ENCODE measurements around the gene NACA2. TPM values are rescaled to one million over a fixed set of nuclear protein-coding genes. Genes with fewer than 3 reads are reported as not detected.
"Not testable (repeated sequence)": the region's sequence is repeated elsewhere in the genome, so short reads cannot be mapped to it uniquely, and the experiment has no call there.

The NACA2 gene
- polyA plus RNA-seq, 2 of the 4 experiments (the other 2 are of a cell fraction), result 0.34 to 0.40 TPM

- FAIRE-seq (peak; percentile 49), ATAC-seq (no peak), DNase-seq (ENCODE audit: low read depth in 1 of 2, low spot score in 1 of 2) (no peak)
- 59% methylated on average over 1 of the region's 1 CpG for WGBS (ENCODE audit: missing lambda C conversion rate)
- ChIA-PET POLR2A (no interaction called here), CTCF (interaction anchor here (0.8 to 11.5 kb wide), 8 partner anchors 9 to 249 kb away, joined by 3 to 138 read pairs (median 6); no protein-coding TSS in a partner anchor)
- H3K4me1 ChIP-seq, result peaks cover 9% of the 10 kb centered on the region; the same call in 2 of the 3 replicates
- TF ChIP-seq CHD4 (IDR thresholded peaks at IDR 0.05; ENCODE audit: borderline replicate concordance), result no peak
- TF ChIP-seq SMC3 (IDR thresholded peaks at IDR 0.05), result no peak
- TF ChIP-seq EP300 (IDR thresholded peaks at IDR 0.05), result no peak
- TF ChIP-seq CBX8 (IDR thresholded peaks at IDR 0.05), result no peak
- TF ChIP-seq HDAC2 (IDR thresholded peaks at IDR 0.05), result no peak
- no peak overlapping the region for H3K27ac ChIP-seq
- no peak overlapping the region for H3K4me3 ChIP-seq
- H3K9me3 ChIP-seq, result no peaks in the 10 kb centered on the region
- H3K4me2 ChIP-seq, result no peak overlapping the region
Observed at GRCh38 chr17:61587242-61587641, 3.8 kb downstream of the NACA2 start.

- H3K4me3 ChIP-seq; FAIRE-seq; H3K9me3 ChIP-seq; DNase-seq (ENCODE audit: low read depth in 1 of 2, low spot score in 1 of 2); POLR2A ChIA-PET; H3K27ac ChIP-seq; H3K4me2 ChIP-seq; ATAC-seq: not testable (repeated sequence)
- WGBS (ENCODE audit: missing lambda C conversion rate), result 46% methylated on average over 3 of the region's 3 CpGs
- H3K4me1 ChIP-seq, result peaks cover 16% of the 10 kb centered on the region; the same call in 2 of the 3 replicates
- CTCF ChIA-PET, result interaction anchor here (0.7 to 11.5 kb wide), 8 partner anchors 10 to 250 kb away, joined by 3 to 138 read pairs (median 6); no protein-coding TSS in a partner anchor
Observed at GRCh38 chr17:61586622-61587021, 4.4 kb downstream of the NACA2 start.

GRCh38 chr17:61586031-61586566, 4.9 kb downstream of the NACA2 start:
- ATAC-seq (no peak), DNase-seq (ENCODE audit: low read depth in 1 of 2, low spot score in 1 of 2) (no peak), FAIRE-seq (no peak)
- ChIA-PET POLR2A (no interaction called here), CTCF (interaction anchor here (0.7 to 11.5 kb wide), 6 partner anchors 11 to 251 kb away, joined by 3 to 138 read pairs (median 3); no protein-coding TSS in a partner anchor)
- H3K9me3 ChIP-seq, result no peaks in the 10 kb centered on the region
- WGBS (ENCODE audit: missing lambda C conversion rate), result 73% methylated on average over 4 of the region's 4 CpGs
- H3K4me3 ChIP-seq, result no peak overlapping the region
- H3K27ac ChIP-seq, result no peak overlapping the region
- peaks cover 21% of the 10 kb centered on the region for H3K4me1 ChIP-seq
- H3K4me2 ChIP-seq, result no peak overlapping the region
- TF ChIP-seq ELK1 (IDR thresholded peaks at IDR 0.05; ENCODE audit: low read depth, low read length), result no peak
- no peak for TF ChIP-seq HMGXB4 (CRISPR knock-in tag; IDR thresholded peaks at IDR 0.05; ENCODE audit: borderline replicate concordance)

GRCh38 chr17:61584866-61585265, 6.2 kb downstream of the NACA2 start:
- 86% methylated on average over 2 of the region's 2 CpGs for WGBS (ENCODE audit: missing lambda C conversion rate)
- CTCF ChIA-PET, result interaction anchor here (1.0 to 11.5 kb wide), 11 partner anchors 10 to 864 kb away, joined by 3 to 138 read pairs (median 4); no protein-coding TSS in a partner anchor
- ATAC-seq, result no peak
- Histone ChIP-seq H3K27ac (no peak overlapping the region), H3K4me2 (no peak overlapping the region), H3K4me3 (no peak overlapping the region), H3K4me1 (peaks cover 29% of the 10 kb centered on the region), H3K9me3 (no peaks in the 10 kb centered on the region)
- DNase-seq (ENCODE audit: low read depth in 1 of 2, low spot score in 1 of 2), result no peak
- FAIRE-seq, result peak; percentile 72
- TF ChIP-seq ELK1 (IDR thresholded peaks at IDR 0.05; ENCODE audit: low read depth, low read length) (no peak), NFE2L2 (conservative IDR thresholded peaks at IDR 0.05; ENCODE audit: low read length) (no peak), PBX3 (IDR thresholded peaks at IDR 0.05) (no peak), CHD4 (IDR thresholded peaks at IDR 0.05; ENCODE audit: borderline replicate concordance) (no peak), MAZ (IDR thresholded peaks at IDR 0.05; ENCODE audit: borderline replicate concordance, low read depth, low read length) (no peak), MYC (IDR thresholded peaks at IDR 0.05; ENCODE audit: borderline replicate concordance, low read length) (no peak), REST (IDR thresholded peaks at IDR 0.05) (no peak)
- POLR2A ChIA-PET, result no interaction called here
